ENCODE data around the gene NLRC3. TPM values are rescaled to one million over a fixed set of nuclear protein-coding genes. Genes with fewer than 3 reads are reported as not detected.

Gene NLRC3
- total RNA-seq, 1 donor, result under 0.01 TPM

GRCh38 chr16:3598236-3598635, 21.0 kb upstream of the NLRC3 start:
- TF ChIP-seq, protein P1, sequence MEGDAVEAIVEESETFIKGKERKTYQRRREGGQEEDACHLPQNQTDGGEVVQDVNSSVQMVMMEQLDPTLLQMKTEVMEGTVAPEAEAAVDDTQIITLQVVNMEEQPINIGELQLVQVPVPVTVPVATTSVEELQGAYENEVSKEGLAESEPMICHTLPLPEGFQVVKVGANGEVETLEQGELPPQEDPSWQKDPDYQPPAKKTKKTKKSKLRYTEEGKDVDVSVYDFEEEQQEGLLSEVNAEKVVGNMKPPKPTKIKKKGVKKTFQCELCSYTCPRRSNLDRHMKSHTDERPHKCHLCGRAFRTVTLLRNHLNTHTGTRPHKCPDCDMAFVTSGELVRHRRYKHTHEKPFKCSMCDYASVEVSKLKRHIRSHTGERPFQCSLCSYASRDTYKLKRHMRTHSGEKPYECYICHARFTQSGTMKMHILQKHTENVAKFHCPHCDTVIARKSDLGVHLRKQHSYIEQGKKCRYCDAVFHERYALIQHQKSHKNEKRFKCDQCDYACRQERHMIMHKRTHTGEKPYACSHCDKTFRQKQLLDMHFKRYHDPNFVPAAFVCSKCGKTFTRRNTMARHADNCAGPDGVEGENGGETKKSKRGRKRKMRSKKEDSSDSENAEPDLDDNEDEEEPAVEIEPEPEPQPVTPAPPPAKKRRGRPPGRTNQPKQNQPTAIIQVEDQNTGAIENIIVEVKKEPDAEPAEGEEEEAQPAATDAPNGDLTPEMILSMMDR (IDR thresholded peaks at IDR 0.05; ENCODE audit: extremely low read depth, low read depth, low read length), result no peak
- no peaks in the 10 kb centered on the region for H3K27me3 ChIP-seq (ENCODE audit: insufficient read depth, low read length)
- H3K9me3 ChIP-seq (ENCODE audit: low read depth, low read length), result peaks cover 2% of the 10 kb centered on the region
- H3K79me2 ChIP-seq (ENCODE audit: insufficient read depth, low read length), result no peaks in the 10 kb centered on the region
- no peak overlapping the region for H3K4me2 ChIP-seq (ENCODE audit: insufficient read depth, low read length)
- H3K4me1 ChIP-seq (ENCODE audit: insufficient read depth, low read length), result no peaks in the 10 kb centered on the region
- no peak overlapping the region for H3K4me3 ChIP-seq (ENCODE audit: insufficient read depth, low read length)
- peaks cover 26% of the 10 kb centered on the region for H3K36me3 ChIP-seq (ENCODE audit: insufficient read depth, low read length)
- no peak overlapping the region for H2AFZ ChIP-seq (ENCODE audit: low read length)
- H4K20me1 ChIP-seq (ENCODE audit: insufficient read depth, low read length), result no peaks in the 10 kb centered on the region
- H3K27ac ChIP-seq (ENCODE audit: low read depth, low read length), result no peak overlapping the region
- DNase-seq (ENCODE audit: insufficient read length, low spot score, missing footprints), result peak; percentile 50

DNA sequence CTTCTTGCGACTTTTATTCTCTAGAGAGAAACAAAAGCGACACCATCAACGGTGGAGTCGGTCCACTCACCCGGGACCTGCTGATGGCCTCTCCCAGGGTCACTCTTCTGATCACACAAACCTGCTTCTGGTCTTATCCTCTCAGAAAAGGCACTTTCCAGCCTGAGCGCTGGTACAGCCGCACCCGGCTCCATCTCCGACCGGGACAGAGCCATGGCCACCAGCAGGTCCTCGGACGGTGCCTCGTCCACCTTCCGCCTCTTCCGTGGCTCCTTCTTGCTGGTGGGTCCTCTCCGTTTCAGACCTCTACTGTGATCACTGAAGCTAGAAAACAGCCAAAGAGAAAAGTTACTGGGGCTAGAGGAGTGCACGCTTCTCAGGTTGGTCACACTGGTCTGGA, 20.5 kb upstream of the NLRC3 start:
- Histone ChIP-seq H3K4me3 (ENCODE audit: insufficient read depth, low read length) (no peak overlapping the region), H2AFZ (ENCODE audit: low read length) (no peak overlapping the region), H3K36me3 (ENCODE audit: insufficient read depth, low read length) (peaks cover 24% of the 10 kb centered on the region), H3K79me2 (ENCODE audit: insufficient read depth, low read length) (no peaks in the 10 kb centered on the region), H4K20me1 (ENCODE audit: insufficient read depth, low read length) (no peaks in the 10 kb centered on the region), H3K4me1 (ENCODE audit: insufficient read depth, low read length) (no peaks in the 10 kb centered on the region), H3K4me2 (ENCODE audit: insufficient read depth, low read length) (no peak overlapping the region), H3K27me3 (ENCODE audit: insufficient read depth, low read length) (no peaks in the 10 kb centered on the region), H3K27ac (ENCODE audit: low read depth, low read length) (no peak overlapping the region), H3K9me3 (ENCODE audit: low read depth, low read length) (peaks cover 2% of the 10 kb centered on the region)
- TF ChIP-seq, protein P1 (IDR thresholded peaks at IDR 0.05; ENCODE audit: extremely low read depth, low read depth, low read length), result no peak
- peak; percentile 71 for DNase-seq (ENCODE audit: insufficient read length, low spot score, missing footprints)

- Histone ChIP-seq H2AFZ (ENCODE audit: low read length) (no peak overlapping the region), H3K27me3 (ENCODE audit: insufficient read depth, low read length) (no peaks in the 10 kb centered on the region), H3K79me2 (ENCODE audit: insufficient read depth, low read length) (no peaks in the 10 kb centered on the region), H3K36me3 (ENCODE audit: insufficient read depth, low read length) (peaks cover 24% of the 10 kb centered on the region), H4K20me1 (ENCODE audit: insufficient read depth, low read length) (no peaks in the 10 kb centered on the region), H3K4me2 (ENCODE audit: insufficient read depth, low read length) (no peak overlapping the region), H3K27ac (ENCODE audit: low read depth, low read length) (no peak overlapping the region), H3K4me1 (ENCODE audit: insufficient read depth, low read length) (no peaks in the 10 kb centered on the region), H3K4me3 (ENCODE audit: insufficient read depth, low read length) (no peak overlapping the region), H3K9me3 (ENCODE audit: low read depth, low read length) (peaks cover 2% of the 10 kb centered on the region)
- peak; percentile 31 for DNase-seq (ENCODE audit: insufficient read length, low spot score, missing footprints)
- TF ChIP-seq, protein P1 (IDR thresholded peaks at IDR 0.05; ENCODE audit: extremely low read depth, low read depth, low read length), result no peak
Measured at GRCh38 chr16:3597226-3597625, 20.0 kb upstream of the NLRC3 start.

- Histone ChIP-seq H3K4me3 (ENCODE audit: insufficient read depth, low read length) (no peak overlapping the region), H3K79me2 (ENCODE audit: insufficient read depth, low read length) (no peaks in the 10 kb centered on the region), H2AFZ (ENCODE audit: low read length) (no peak overlapping the region), H4K20me1 (ENCODE audit: insufficient read depth, low read length) (no peaks in the 10 kb centered on the region), H3K36me3 (ENCODE audit: insufficient read depth, low read length) (peaks cover 24% of the 10 kb centered on the region), H3K9me3 (ENCODE audit: low read depth, low read length) (peaks cover 2% of the 10 kb centered on the region), H3K4me1 (ENCODE audit: insufficient read depth, low read length) (no peaks in the 10 kb centered on the region), H3K27ac (ENCODE audit: low read depth, low read length) (no peak overlapping the region), H3K27me3 (ENCODE audit: insufficient read depth, low read length) (no peaks in the 10 kb centered on the region), H3K4me2 (ENCODE audit: insufficient read depth, low read length) (no peak overlapping the region)
- TF ChIP-seq, protein P1 (IDR thresholded peaks at IDR 0.05; ENCODE audit: extremely low read depth, low read depth, low read length), result no peak
- DNase-seq (ENCODE audit: insufficient read length, low spot score, missing footprints), result peak; percentile 83
Measured at GRCh38 chr16:3596101-3596861, 19.1 kb upstream of the NLRC3 start.

Measured in osteoblast (primary cell).